ES-I3 (cell line): Measurements from ENCODE around the gene RACK1.
A peak's percentile ranks its signal among the peaks of the same experiment; 100 is the strongest.
"Not testable (repeated sequence)": the region's sequence is repeated elsewhere in the genome, so short reads cannot be mapped to it uniquely, and the experiment has no call there.

Source experiments
- H3K36me3 ChIP-seq: 2 replicates; pipeline ENCODE4 v1.6.1; 2013; ENCODE audit warnings: mild to moderate bottlenecking, low read length, control low read depth, moderate library complexity; ENCODE audit not compliant: insufficient read depth
- H3K4me1 ChIP-seq: 2 replicates; pipeline ENCODE4 v1.6.1; 2013; ENCODE audit warnings: mild to moderate bottlenecking, control low read depth, low read length; ENCODE audit not compliant: insufficient read depth
- H3K9ac ChIP-seq: 2 replicates; pipeline ENCODE4 v1.6.1; 2013; ENCODE audit warnings: low read depth, mild to moderate bottlenecking, low read length, moderate library complexity
- H3K9me3 ChIP-seq: 2 replicates; pipeline ENCODE4 v1.6.1; 2013; ENCODE audit warnings: mild to moderate bottlenecking, low read length, moderate library complexity; ENCODE audit not compliant: control insufficient read depth, insufficient read depth

RACK1 gene

DNA sequence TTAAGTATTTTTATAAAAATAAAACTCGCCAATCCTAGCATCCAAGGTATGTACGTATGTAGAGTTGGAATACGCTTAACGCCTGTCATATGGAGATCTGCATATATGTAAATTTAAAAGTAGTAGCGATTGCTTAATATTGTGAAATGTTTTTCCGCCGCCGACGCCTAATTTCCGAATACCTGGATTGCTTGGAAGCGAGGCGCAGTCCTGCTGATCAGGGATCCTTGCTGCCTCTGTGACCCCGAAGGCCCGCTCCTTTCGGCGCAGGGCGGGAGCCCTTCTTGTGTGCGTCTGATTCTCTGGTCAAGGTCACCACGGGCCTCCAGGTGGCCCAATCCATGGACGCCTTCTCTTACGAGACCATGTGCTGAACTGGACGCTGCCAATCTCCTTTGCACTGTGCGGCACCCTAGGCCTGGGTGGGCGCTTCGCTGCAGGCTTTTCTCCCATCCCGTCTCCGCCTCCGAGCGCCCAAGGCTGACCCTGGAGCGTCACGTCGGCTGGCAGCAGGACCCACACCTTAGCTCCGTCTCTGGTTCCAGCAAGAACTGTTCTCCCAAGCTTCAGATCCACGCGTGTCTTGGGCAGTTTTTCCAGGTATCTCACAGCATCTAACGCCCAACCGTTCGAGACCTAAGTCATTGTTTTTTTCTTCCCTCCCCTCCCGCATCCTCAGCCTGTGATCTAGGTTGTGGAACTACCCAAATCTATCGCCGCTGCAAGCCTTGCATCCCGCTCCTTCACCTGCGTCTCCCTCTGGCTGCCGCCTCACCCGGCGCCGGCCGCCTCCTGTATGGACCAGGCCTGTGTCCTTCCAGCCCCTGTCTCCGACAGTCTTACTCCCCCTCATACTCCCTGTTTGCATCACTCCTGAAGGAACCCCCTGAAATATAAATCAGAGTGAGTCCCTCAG lies 24.2 kb downstream of the RACK1 start:
- H3K4me1 ChIP-seq: no peaks in the 10 kb centered on the region
- no peaks in the 10 kb centered on the region for H3K36me3 ChIP-seq
- H3K9me3 ChIP-seq: no peaks in the 10 kb centered on the region
- H3K9ac ChIP-seq: no peak overlapping the region

DNA sequence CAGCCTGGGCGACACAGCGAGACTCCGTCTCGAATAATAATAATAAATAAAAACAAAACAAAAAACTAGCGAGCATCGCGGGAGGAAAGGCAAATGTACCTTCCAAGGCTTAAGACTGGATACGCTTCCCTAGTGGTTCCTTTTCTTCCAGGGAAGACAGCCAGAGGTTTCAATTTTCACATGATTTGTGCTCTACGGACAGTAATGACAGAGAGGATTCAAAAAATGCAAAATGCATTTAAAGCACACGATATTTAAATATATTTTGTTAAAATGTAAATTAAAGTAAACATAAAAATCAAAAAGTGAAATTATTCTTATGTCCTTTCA lies 24.9 kb downstream of the RACK1 start:
- no peaks in the 10 kb centered on the region for H3K4me1 ChIP-seq
- H3K9me3 ChIP-seq: no peaks in the 10 kb centered on the region
- no peaks in the 10 kb centered on the region for H3K36me3 ChIP-seq
- peak overlapping the region; percentile 78; the same call in 1 of the 2 replicates for H3K9ac ChIP-seq

DNA sequence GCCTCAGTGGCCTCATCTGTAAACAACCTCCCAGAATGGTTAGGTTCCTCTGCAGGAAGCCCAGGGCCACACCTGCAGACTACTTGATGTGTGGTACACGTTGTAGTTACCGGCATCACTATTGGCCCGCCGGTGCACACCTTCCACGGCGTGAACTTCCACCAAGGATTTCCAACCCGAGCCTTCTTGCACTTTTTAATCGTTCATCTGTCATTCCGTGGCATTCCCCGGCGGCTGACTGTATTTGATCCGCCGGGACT lies 26.0 kb downstream of the RACK1 start:
- H3K36me3 ChIP-seq: no peaks in the 10 kb centered on the region
- no peaks in the 10 kb centered on the region for H3K9me3 ChIP-seq
- H3K9ac ChIP-seq: peak overlapping the region; percentile 58; the same call in 1 of the 2 replicates
- no peaks in the 10 kb centered on the region for H3K4me1 ChIP-seq

DNA sequence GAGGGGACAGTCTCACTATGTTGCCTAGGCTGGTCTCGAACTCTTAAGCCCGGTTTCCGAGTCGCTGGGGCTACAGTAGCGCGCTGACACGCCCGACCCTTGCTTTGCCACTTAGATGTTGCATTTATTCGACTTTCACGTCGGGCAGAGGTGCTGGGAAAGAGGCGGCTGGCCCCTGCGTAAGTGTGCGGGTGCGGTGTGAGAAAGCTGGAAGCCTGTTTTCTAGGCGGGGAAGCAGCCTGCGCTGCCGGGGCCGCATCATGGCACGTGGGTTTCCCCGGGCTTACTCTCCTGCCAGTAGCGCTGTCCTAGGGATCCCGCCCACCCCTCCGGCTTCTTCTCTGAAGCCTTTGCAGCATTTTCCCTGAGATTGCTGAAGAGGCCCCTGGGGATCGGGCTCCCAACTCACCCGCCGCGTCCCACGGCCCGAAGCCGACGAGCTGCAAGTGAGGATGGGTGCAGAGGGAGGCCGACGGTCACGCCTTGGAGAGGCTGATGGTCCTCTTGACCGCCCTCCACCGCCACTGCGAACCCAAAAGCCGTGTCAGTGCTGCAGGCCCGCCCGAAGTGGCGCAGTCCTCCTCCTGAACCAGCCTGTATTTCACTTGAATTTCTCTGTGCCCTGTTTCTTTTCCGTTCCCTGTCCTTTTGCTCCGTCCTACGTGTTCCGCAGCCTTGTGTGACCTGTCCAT lies 26.4 kb downstream of the RACK1 start:
- no peaks in the 10 kb centered on the region for H3K4me1 ChIP-seq
- no peaks in the 10 kb centered on the region for H3K36me3 ChIP-seq
- H3K9me3 ChIP-seq: no peaks in the 10 kb centered on the region
- H3K9ac ChIP-seq: peak overlapping the region; percentile 58; the same call in 1 of the 2 replicates

DNA sequence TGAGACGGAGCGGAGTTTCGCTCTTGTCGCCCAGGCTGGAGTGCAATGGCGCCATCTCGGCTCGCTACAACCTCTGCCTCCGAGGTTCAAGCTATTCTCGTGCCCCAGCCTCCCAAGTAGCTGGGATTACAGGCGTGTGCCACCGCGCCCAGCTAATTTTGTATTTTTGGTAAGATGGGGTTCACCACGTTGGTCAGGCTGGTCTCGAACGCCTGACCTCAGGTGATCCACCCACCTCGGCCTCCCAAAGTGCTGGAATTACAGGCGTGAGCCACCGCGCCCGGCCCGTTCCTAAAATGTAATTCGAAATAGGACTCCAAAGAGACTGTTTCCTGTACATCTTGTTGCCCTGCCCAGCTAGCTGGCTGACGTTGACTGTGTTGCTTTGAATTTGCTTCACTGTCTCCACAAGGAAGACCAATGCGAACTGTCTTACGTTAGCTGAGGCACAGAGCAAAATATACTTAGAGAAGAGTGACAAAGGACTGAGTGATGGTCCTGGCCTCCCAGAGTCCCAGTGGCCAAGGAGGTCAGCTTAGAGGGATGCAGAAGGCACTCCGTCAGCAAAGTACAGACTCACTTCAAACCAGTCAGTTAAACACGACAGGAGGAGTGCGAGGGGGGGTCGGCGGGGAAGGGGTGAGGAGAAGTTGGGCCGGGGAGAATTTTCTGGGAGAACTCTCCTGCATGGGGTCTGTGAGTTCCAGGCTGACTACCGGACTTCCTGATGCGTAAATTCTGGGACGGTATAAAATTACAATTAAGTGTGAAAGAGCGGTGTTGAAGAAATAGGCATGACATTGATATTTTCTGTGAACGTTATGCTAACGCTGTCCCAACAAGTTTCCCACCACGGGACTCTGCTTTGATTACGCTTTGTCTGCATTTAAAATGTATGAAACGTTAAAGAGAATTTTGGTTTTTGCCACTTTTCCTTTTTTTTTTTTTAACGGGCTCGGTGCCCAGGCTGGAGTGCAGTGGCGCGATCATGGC lies 27.4 kb downstream of the RACK1 start:
- peak overlapping the region; percentile 76; the same call in 1 of the 2 replicates for H3K9ac ChIP-seq

DNA sequence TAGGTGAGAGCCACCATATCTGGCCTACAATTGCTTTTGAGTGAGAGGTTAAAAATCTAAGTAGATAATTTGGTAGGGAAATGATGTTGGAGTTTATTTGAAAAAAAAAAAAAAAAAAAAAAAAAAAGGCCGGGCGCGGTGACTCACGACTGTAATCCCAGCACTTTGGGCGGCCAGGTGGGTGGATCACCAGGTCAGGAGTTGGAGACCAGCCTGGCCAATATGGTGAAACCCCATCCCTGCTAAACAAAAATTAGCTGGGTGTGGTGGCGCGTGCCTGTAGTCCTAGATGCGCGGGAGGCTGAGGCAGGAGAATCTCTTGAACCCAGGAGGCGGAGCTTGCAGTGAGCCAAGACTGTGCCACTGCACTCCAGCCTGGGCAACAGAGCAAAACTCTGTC lies 29.5 kb downstream of the RACK1 start:
- not testable (repeated sequence) for H3K4me1 ChIP-seq, H3K9ac ChIP-seq, H3K9me3 ChIP-seq, H3K36me3 ChIP-seq

More for the DNA sequence above, 27.4 kb downstream of the RACK1 start:
- no peaks in the 10 kb centered on the region for H3K9me3 ChIP-seq
- H3K4me1 ChIP-seq: no peaks in the 10 kb centered on the region
- no peaks in the 10 kb centered on the region for H3K36me3 ChIP-seq

DNA sequence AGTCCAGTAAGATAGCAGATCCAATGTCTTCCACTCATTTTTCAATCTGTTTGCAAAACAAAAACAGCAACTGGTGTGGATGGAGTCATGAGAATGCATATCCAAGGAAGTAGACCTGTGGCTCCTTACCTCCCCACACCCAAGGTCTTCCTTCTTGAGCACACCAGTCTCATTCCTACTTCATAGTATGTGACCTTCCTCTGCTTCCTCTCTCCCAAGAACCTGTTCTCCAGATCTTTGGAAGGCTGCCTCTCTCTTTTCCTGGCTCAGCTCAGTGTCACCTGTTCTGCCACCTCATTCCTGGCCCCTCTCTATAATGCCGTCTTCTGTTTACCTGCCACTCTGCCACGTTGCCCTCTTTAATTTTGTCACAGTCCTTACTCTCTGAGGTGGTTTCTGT lies 30.8 kb downstream of the RACK1 start:
- H3K36me3 ChIP-seq: no peaks in the 10 kb centered on the region
- H3K9ac ChIP-seq: no peak overlapping the region
- no peaks in the 10 kb centered on the region for H3K4me1 ChIP-seq
- no peaks in the 10 kb centered on the region for H3K9me3 ChIP-seq

DNA sequence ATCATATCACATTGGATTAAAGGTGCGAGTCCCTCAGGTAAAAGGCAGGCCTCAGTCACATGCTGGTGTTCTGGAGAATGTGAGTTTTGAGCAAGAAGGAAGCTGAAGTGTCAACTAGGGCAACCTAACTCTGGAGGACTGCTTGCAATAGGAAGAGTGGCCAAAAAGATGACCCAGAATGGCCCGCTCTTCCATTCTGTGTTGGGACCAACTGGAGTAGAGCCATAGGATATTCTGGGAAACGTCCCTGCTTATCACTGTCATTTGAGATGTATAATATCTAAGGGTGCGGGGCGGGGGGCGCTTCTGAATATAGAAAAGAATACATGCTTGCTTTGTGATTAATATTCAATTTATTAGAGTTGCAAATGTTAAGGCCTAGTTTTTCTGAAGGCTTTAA lies 31.6 kb downstream of the RACK1 start:
- Histone ChIP-seq H3K9ac (no peak overlapping the region), H3K4me1 (no peaks in the 10 kb centered on the region), H3K9me3 (no peaks in the 10 kb centered on the region), H3K36me3 (no peaks in the 10 kb centered on the region)

DNA sequence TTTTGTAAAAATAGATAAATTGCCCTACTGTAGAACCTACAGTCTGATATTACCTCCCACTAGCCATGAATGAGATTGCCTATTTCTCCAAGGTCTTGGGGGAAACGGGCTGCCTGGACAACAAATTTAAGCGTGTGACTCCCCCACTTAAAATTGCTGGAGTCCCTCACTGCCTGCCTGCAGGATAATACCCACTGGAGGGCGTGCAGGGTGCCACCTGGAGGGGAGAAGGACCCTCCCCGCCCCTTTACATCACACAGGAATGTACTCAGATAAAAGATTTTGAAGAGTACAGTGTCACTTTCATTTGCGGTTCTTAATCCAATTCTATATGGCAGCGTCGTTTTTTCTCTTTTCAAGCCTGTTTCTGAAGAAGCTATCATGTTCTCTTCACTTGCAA lies 32.5 kb downstream of the RACK1 start:
- Histone ChIP-seq H3K36me3 (no peaks in the 10 kb centered on the region), H3K9ac (no peak overlapping the region), H3K4me1 (no peaks in the 10 kb centered on the region), H3K9me3 (no peaks in the 10 kb centered on the region)

DNA sequence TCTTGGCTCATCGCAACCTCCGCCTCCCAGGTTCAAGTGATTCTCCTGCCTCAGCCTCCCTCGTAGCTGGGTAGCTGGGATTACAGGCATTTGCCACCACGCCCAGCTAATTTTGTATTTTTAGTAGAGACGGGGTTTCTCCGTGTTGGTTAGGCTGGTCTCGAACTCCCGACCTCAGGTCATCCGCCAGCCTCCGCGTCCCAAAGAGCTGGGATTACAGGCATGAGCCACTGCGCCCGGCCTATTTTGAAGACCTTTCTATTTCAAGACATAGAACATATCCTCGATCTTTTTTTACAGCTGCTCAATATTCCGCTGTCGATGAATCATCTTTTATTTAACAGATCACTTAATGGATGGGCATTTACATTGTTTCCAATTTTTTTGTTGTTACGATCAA lies 33.0 kb downstream of the RACK1 start:
- H3K36me3 ChIP-seq, H3K9ac ChIP-seq, H3K9me3 ChIP-seq, H3K4me1 ChIP-seq: not testable (repeated sequence)

DNA sequence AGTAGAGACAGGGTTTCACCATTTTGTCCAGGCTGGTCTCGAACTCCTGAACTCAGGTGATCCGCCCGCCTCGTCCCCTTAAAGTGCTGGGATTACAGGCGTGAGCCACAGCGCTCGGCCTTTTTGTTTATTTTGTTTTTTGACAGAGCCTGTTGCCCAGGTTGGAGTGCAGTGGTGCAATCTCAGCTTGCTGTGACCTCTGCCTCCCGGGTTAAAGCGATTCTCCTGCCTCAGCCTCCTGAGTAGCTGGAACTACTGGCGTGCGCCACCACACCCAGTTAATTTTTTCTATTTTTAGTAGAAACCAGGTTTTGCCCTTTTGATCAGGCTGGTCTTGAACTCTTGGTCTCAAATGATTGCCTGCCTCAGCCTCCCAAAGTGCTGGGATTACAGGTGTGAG lies 33.6 kb downstream of the RACK1 start:
- H3K9ac ChIP-seq: not testable (repeated sequence)

DNA sequence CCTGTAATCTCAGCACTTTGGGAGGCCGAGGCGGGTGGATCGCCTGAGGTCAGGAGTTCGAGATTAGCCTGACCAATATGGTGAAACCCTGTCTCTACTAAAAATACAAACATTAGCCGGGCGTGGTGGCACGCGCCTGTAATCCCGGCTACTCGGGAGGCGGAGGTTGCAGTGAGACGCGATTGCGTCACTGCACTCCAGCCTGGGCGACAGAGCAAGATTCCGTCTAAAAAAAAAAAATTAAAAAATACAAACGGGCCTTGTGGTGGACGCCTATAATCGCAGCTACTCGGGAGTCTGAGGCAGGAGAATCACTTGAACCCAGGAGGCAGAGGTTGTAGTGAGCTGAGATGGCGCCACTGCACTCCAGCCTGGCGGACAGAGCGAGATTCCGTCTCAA lies 34.7 kb downstream of the RACK1 start:
- not testable (repeated sequence) for H3K4me1 ChIP-seq, H3K9me3 ChIP-seq, H3K36me3 ChIP-seq, H3K9ac ChIP-seq

More for the DNA sequence above, 33.6 kb downstream of the RACK1 start:
- not testable (repeated sequence) for H3K36me3 ChIP-seq, H3K4me1 ChIP-seq, H3K9me3 ChIP-seq

DNA sequence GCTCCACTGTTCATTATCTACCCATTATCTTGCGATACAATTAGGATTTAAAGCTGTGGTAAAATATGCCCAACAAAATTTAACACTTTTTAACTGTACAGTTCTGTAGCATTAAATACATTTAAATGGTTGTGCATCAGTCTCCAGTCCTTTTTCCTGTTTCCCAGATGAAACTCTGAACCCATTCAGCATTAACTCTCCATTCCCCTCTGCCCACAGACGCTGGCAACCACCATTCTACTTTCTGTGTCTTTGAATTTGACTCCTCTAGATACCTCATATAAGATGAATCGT lies 35.8 kb downstream of the RACK1 start:
- H3K9me3 ChIP-seq: no peaks in the 10 kb centered on the region
- no peaks in the 10 kb centered on the region for H3K36me3 ChIP-seq
- H3K4me1 ChIP-seq: no peaks in the 10 kb centered on the region
- no peak overlapping the region; the same call in 1 of the 2 replicates for H3K9ac ChIP-seq

DNA sequence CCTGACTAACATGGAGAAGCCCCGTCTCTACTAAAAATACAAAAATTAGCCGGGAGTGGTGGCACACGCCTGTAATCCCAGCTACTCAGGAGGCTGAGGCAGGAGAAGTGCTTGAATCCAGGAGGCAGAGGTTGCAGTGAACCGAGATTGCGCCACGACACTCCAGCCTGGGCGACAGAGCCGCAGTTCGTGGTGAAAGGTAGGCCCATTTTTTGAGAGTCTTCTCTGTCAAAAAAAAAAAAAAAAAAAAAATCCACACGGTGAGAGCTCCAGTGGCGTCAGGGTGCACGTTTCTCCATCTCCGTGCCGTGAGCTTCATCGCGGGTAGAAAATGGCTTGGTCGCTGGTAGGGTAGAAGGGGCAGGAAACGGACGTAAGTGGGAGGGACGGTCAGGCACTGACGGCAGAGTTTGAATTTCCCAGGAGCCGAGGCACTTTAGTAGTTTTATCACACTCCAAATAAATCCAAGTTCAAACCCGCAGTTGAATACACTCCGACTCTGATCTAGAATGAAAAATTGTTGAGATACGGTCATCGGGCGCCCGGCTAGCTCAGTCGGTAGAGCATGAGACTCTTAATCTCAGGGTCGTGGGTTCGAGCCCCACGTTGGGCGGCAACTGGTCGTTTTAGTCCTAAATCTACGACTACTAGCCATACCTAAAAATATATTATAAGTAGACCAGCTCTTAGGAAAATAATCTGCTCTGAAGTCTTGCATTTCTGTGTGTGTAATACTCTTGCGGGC lies 36.3 kb downstream of the RACK1 start:
- no peaks in the 10 kb centered on the region for H3K36me3 ChIP-seq
- peak overlapping the region; percentile 75 for H3K9ac ChIP-seq
- H3K9me3 ChIP-seq: no peaks in the 10 kb centered on the region
- no peaks in the 10 kb centered on the region for H3K4me1 ChIP-seq
